GM23338 (cell line): Measurements from ENCODE around the gene KCTD17. TPM values are rescaled to one million over a fixed set of nuclear protein-coding genes. Genes with fewer than 3 reads are reported as not detected.

ENCODE experiments used
- ATAC-seq: fragments of 200-7000 bp; cut with Tn5 transposase; 3 replicates; pipeline ENCODE4 v1.9.1; 2020
- DNase-seq: peaks from one replicate; pipeline ENCODE4 v3.0.0-alpha.2; 2015; ENCODE audit warnings: low spot score
- H2AFZ ChIP-seq: fragments of 200-600 bp; sonication (generic); 2 replicates; pipeline ENCODE4 v1.8.0; 2016; ENCODE audit warnings: antibody characterized with exemption, mild to moderate bottlenecking, moderate library complexity
- H3F3A ChIP-seq: fragments of 200-600 bp; sonication (generic); replicated peaks from 2 replicates; pipeline ENCODE4 v1.8.0; 2017; ENCODE audit warnings: antibody characterized with exemption, mixed run types, low read depth
- H3K27ac ChIP-seq: fragments of 200-600 bp; sonication (generic); 2 replicates; pipeline ENCODE4 v1.6.1; 2016; ENCODE audit warnings: low read depth
- H3K27me3 ChIP-seq: fragments of 200-600 bp; sonication (generic); 2 replicates; pipeline ENCODE4 v1.8.0; 2016; ENCODE audit warnings: mild to moderate bottlenecking, mixed run types, moderate library complexity; ENCODE audit not compliant: insufficient read depth
- H3K36me3 ChIP-seq: fragments of 200-600 bp; sonication (generic); 2 replicates; pipeline ENCODE4 v1.8.0; 2016; ENCODE audit warnings: mild to moderate bottlenecking; ENCODE audit not compliant: insufficient read depth
- H3K4me1 ChIP-seq: fragments of 200-600 bp; sonication (generic); 2 replicates; pipeline ENCODE4 v1.8.0; 2016; ENCODE audit warnings: mild to moderate bottlenecking, moderate library complexity; ENCODE audit not compliant: insufficient read depth
- H3K4me2 ChIP-seq: fragments of 200-600 bp; sonication (generic); 2 replicates; pipeline ENCODE4 v1.7.1; 2017; ENCODE audit warnings: mixed run types
- H3K4me3 ChIP-seq: fragments of 200-600 bp; sonication (generic); 2 replicates; pipeline ENCODE4 v1.6.1; 2016; ENCODE audit warnings: mixed run types
- H3K79me2 ChIP-seq: fragments of 200-600 bp; sonication (generic); replicated peaks from 2 replicates; pipeline ENCODE4 v1.8.0; 2017; ENCODE audit warnings: mild to moderate bottlenecking; ENCODE audit not compliant: insufficient read depth
- H3K9me2 ChIP-seq: fragments of 200-600 bp; sonication (generic); 2 replicates; pipeline ENCODE4 v1.8.0; 2017; ENCODE audit not compliant: insufficient read depth
- H4K20me1 ChIP-seq: fragments of 200-600 bp; sonication (generic); replicated peaks from 2 replicates; pipeline ENCODE4 v1.8.0; 2017; ENCODE audit warnings: mild to moderate bottlenecking; ENCODE audit not compliant: insufficient read depth
- H3K27ac Mint-ChIP-seq: 2 replicates; pipeline ENCODE4 v1.8.0; 2020; ENCODE audit warnings: inconsistent platforms, mild to moderate bottlenecking, moderate library complexity, mixed read lengths
- H3K27me3 Mint-ChIP-seq: 3 replicates; pipeline ENCODE4 v1.8.0; 2022; ENCODE audit warnings: low read depth, mild to moderate bottlenecking, moderate library complexity, mixed read lengths, inconsistent platforms; ENCODE audit not compliant: insufficient read depth, poor library complexity
- H3K36me3 Mint-ChIP-seq: 3 replicates; pipeline ENCODE4 v1.8.0; 2021; ENCODE audit warnings: low read depth, mild to moderate bottlenecking, inconsistent platforms, moderate library complexity, mixed read lengths
- H3K4me1 Mint-ChIP-seq: 3 replicates; pipeline ENCODE4 v1.8.0; 2020; ENCODE audit warnings: mild to moderate bottlenecking, inconsistent platforms, mixed read lengths
- H3K4me3 Mint-ChIP-seq: 3 replicates; pipeline ENCODE4 v1.8.0; 2021; ENCODE audit warnings: moderate library complexity, mild to moderate bottlenecking, inconsistent platforms, mixed read lengths
- H3K9me3 Mint-ChIP-seq: 3 replicates; pipeline ENCODE4 v1.8.0; 2020; ENCODE audit warnings: moderate library complexity, mild to moderate bottlenecking, inconsistent platforms, mixed read lengths
- CREB1 ChIP-seq: fragments of 250-450 bp; sonication (Bioruptor Pico); IDR thresholded peaks from 2 replicates; pipeline ENCODE4 v1.5.0; 2020; ENCODE audit warnings: low read depth, mild to moderate bottlenecking, moderate library complexity
- CTCF ChIP-seq, 2 experiments: fragments of 200-600 bp in 1 of 2; sonication (generic) in 1 of 2; conservative IDR thresholded peaks; 2 replicates each; pipeline versions ENCODE4 v1.5.1 to v1.6.1; 2016 to 2017; ENCODE audit warnings: antibody characterized with exemption in 2 of 2, low read depth in 2 of 2, mild to moderate bottlenecking in 2 of 2, moderate library complexity in 1 of 2
- ETS1 ChIP-seq: IDR thresholded peaks from 2 replicates; pipeline ENCODE4 v1.6.1; 2016; ENCODE audit warnings: antibody characterized with exemption
- EZH2 ChIP-seq: fragments of 200-600 bp; sonication (generic); IDR thresholded peaks from one replicate; pipeline ENCODE4 v1.8.0; 2017; ENCODE audit warnings: antibody characterized with exemption, mild to moderate bottlenecking, low read depth; ENCODE audit not compliant: unreplicated experiment
- EZH2phosphoT487 ChIP-seq: fragments of 200-600 bp; sonication (generic); IDR thresholded peaks from one replicate; pipeline ENCODE4 v1.8.1; 2018; ENCODE audit warnings: antibody characterized with exemption; ENCODE audit not compliant: unreplicated experiment
- JUNB ChIP-seq: IDR thresholded peaks from one replicate; pipeline ENCODE4 v1.6.1; 2016; ENCODE audit warnings: antibody characterized with exemption; ENCODE audit not compliant: unreplicated experiment
- NANOG ChIP-seq: IDR thresholded peaks from 2 replicates; pipeline ENCODE4 v1.6.1; 2016; ENCODE audit warnings: antibody characterized with exemption, borderline replicate concordance
- POLR2AphosphoS5 ChIP-seq: IDR thresholded peaks from 2 replicates; pipeline ENCODE4 v1.6.1; 2016; ENCODE audit warnings: antibody characterized with exemption, low read depth
- REST ChIP-seq: IDR thresholded peaks from one replicate; pipeline ENCODE4 v1.6.1; 2018; ENCODE audit warnings: antibody characterized with exemption; ENCODE audit not compliant: unreplicated experiment
- STAT1 ChIP-seq: IDR thresholded peaks from one replicate; pipeline ENCODE4 v1.6.1; 2016; ENCODE audit warnings: antibody characterized with exemption; ENCODE audit not compliant: unreplicated experiment
- ZNF114 ChIP-seq: fragments of 250-450 bp; sonication (Bioruptor Pico); IDR thresholded peaks from 2 replicates; pipeline ENCODE4 v1.5.0; 2020; ENCODE audit warnings: mild to moderate bottlenecking, moderate library complexity
- ZNF331 ChIP-seq: fragments of 250-450 bp; sonication (Bioruptor Pico); IDR thresholded peaks from 2 replicates; pipeline ENCODE4 v1.5.0; 2020; ENCODE audit warnings: low read depth, mild to moderate bottlenecking, moderate library complexity
- ZNF462 ChIP-seq: fragments of 250-450 bp; sonication (Bioruptor Pico); IDR thresholded peaks from 2 replicates; pipeline ENCODE4 v1.5.0; 2020; ENCODE audit warnings: mild to moderate bottlenecking, moderate library complexity
- polyA plus RNA-seq: library from polyadenylated mRNA; unstranded; fragments of >200 nt; fragmentation: Nextera tagmentation; extraction: Ambion mirVana; gene quantifications from 2 replicates; pipeline ENCODE4 v1.2.1, GENCODE V29; 2016
- total RNA-seq: library from RNA; depleted of rRNA; stranded (reverse); fragments of >200 nt; shearing (Covaris generic); gene quantifications from 2 replicates; pipeline ENCODE4 v1.2.3, GENCODE V29; 2014

Gene KCTD17
- total and polyA plus RNA-seq, 2 experiments from 2014 or later, result 25.1 to 35.0 TPM

GRCh38 chr22:37018086-37018814, 33.3 kb upstream of the KCTD17 start:
- Mint-ChIP-seq H3K36me3 (peaks cover 17% of the 10 kb centered on the region; the same call in 2 of the 3 replicates), H3K4me3 (peak overlapping the region; percentile 88), H3K27me3 (peaks cover 7% of the 10 kb centered on the region), H3K4me1 (peaks cover 19% of the 10 kb centered on the region; the same call in 2 of the 3 replicates), H3K9me3 (no peaks in the 10 kb centered on the region; the same call in 2 of the 3 replicates), H3K27ac (no peak overlapping the region)
- ATAC-seq (peak; percentile 6), DNase-seq (peak; percentile 49)
- Histone ChIP-seq H3K4me1 (peaks cover 11% of the 10 kb centered on the region; the same call in 1 of the 2 replicates), H3F3A (no peaks in the 10 kb centered on the region), H3K27me3 (no peaks in the 10 kb centered on the region), H2AFZ (no peak overlapping the region), H3K4me2 (peak overlapping the region; percentile 88), H3K79me2 (peaks cover 35% of the 10 kb centered on the region), H3K27ac (peak overlapping the region; percentile 55; the same call in 1 of the 2 replicates), H3K36me3 (no peaks in the 10 kb centered on the region), H3K4me3 (peak overlapping the region; percentile 75), H4K20me1 (no peaks in the 10 kb centered on the region; the same call in 1 of the 2 replicates), H3K9me2 (no peaks in the 10 kb centered on the region)
- TF ChIP-seq NANOG (no peak), CTCF (conservative IDR thresholded peaks at IDR 0.05; ENCODE audit: low read depth in 2 of 2) (no peak), ETS1 (no peak), JUNB (no peak), ZNF331 (no peak), REST (no peak), EZH2phosphoT487 (no peak), EZH2 (no peak), POLR2AphosphoS5 (no peak), ZNF462 (CRISPR knock-in tag) (no peak), CREB1 (CRISPR knock-in tag) (no peak), ZNF114 (CRISPR knock-in tag) (no peak), STAT1 (no peak)
